ENCODE measurements around the gene PLCH1.
A peak's percentile ranks its signal among the peaks of the same experiment; 100 is the strongest.

PLCH1 gene

GRCh38 chr3:155390351-155390750 is 354.5 kb downstream of the PLCH1 start:
- no peak overlapping the region for H3K4me3 ChIP-seq (ENCODE audit: low read depth, low read length)
- TF ChIP-seq CTCF (IDR thresholded peaks at IDR 0.05; ENCODE audit: low read depth, low read length): no peak

- TF ChIP-seq CTCF (IDR thresholded peaks at IDR 0.05; ENCODE audit: low read depth, low read length): no peak
- H3K4me3 ChIP-seq (ENCODE audit: low read depth, low read length): no peak overlapping the region
These were observed 356.5 kb downstream of the PLCH1 start for GRCh38 chr3:155388417-155388816.

GRCh38 chr3:155387571-155387970 is 357.3 kb downstream of the PLCH1 start:
- no peak overlapping the region for H3K4me3 ChIP-seq (ENCODE audit: low read depth, low read length)
- TF ChIP-seq CTCF (IDR thresholded peaks at IDR 0.05; ENCODE audit: low read depth, low read length): no peak

- TF ChIP-seq CTCF (IDR thresholded peaks at IDR 0.05; ENCODE audit: low read depth, low read length): no peak
- no peak overlapping the region for H3K4me3 ChIP-seq (ENCODE audit: low read depth, low read length)
These were observed 358.0 kb downstream of the PLCH1 start for GRCh38 chr3:155386919-155387318.

- TF ChIP-seq CTCF (IDR thresholded peaks at IDR 0.05; ENCODE audit: low read depth, low read length): no peak
- no peak overlapping the region for H3K4me3 ChIP-seq (ENCODE audit: low read depth, low read length)
These were observed 358.8 kb downstream of the PLCH1 start for GRCh38 chr3:155385896-155386625.

GRCh38 chr3:155382396-155383042 is 362.4 kb downstream of the PLCH1 start:
- peak; percentile 80 for TF ChIP-seq CTCF (IDR thresholded peaks at IDR 0.05; ENCODE audit: low read depth, low read length)

GRCh38 chr3:155377847-155378246 is 367.0 kb downstream of the PLCH1 start:
- TF ChIP-seq CTCF (IDR thresholded peaks at IDR 0.05; ENCODE audit: low read depth, low read length): no peak
- H3K4me3 ChIP-seq (ENCODE audit: low read depth, low read length): no peak overlapping the region

More at GRCh38 chr3:155382396-155383042, 362.4 kb downstream of the PLCH1 start:
- no peak overlapping the region for H3K4me3 ChIP-seq (ENCODE audit: low read depth, low read length)

Measured in WI38 (cell line).